Measurements from ENCODE around the gene KSR1.

Gene KSR1

GRCh38 chr17:27605409-27605808, 149.2 kb downstream of the KSR1 start:
- Histone ChIP-seq H3K4me1 (ENCODE audit: control insufficient read depth in 1 of 2, insufficient read depth in 2 of 2, low read length in 2 of 2) (peaks cover 0 to 3% of the 10 kb centered on the region in 2 donors), H3K9me3 (ENCODE audit: control insufficient read depth in 1 of 2, low read length in 2 of 2) (no peaks in the 10 kb centered on the region), H3K36me3 (ENCODE audit: control insufficient read depth in 1 of 2, insufficient read depth in 2 of 2, low read length in 2 of 2) (peaks cover 25 to 55% of the 10 kb centered on the region in 2 donors), H3K27me3 (ENCODE audit: low read depth, low read length) (no peaks in the 10 kb centered on the region), H3K27ac (ENCODE audit: low read length) (no peak overlapping the region), H3K4me3 (ENCODE audit: low read depth in 1 of 2, low read length in 2 of 2) (no peak overlapping the region)

- Histone ChIP-seq H3K4me3 (ENCODE audit: low read depth in 1 of 2, low read length in 2 of 2) (no peak overlapping the region), H3K36me3 (ENCODE audit: control insufficient read depth in 1 of 2, insufficient read depth in 2 of 2, low read length in 2 of 2) (peaks cover 31 to 70% of the 10 kb centered on the region in 2 donors), H3K9me3 (ENCODE audit: control insufficient read depth in 1 of 2, low read length in 2 of 2) (no peaks in the 10 kb centered on the region), H3K27ac (ENCODE audit: low read length) (no peak overlapping the region), H3K4me1 (ENCODE audit: control insufficient read depth in 1 of 2, insufficient read depth in 2 of 2, low read length in 2 of 2) (no peaks in the 10 kb centered on the region), H3K27me3 (ENCODE audit: low read depth, low read length) (no peaks in the 10 kb centered on the region)
Measured at GRCh38 chr17:27607521-27608091, 151.4 kb downstream of the KSR1 start.

GRCh38 chr17:27608328-27609230, 152.3 kb downstream of the KSR1 start:
- Histone ChIP-seq H3K4me3 (ENCODE audit: low read depth in 1 of 2, low read length in 2 of 2) (no peak overlapping the region), H3K36me3 (ENCODE audit: control insufficient read depth in 1 of 2, insufficient read depth in 2 of 2, low read length in 2 of 2) (peaks cover 36 to 78% of the 10 kb centered on the region in 2 donors), H3K27ac (ENCODE audit: low read length) (no peak overlapping the region), H3K27me3 (ENCODE audit: low read depth, low read length) (no peaks in the 10 kb centered on the region), H3K9me3 (ENCODE audit: control insufficient read depth in 1 of 2, low read length in 2 of 2) (no peaks in the 10 kb centered on the region), H3K4me1 (ENCODE audit: control insufficient read depth in 1 of 2, insufficient read depth in 2 of 2, low read length in 2 of 2) (no peaks in the 10 kb centered on the region)

- H3K27ac ChIP-seq (ENCODE audit: low read length): no peak overlapping the region
- H3K9me3 ChIP-seq (ENCODE audit: control insufficient read depth in 1 of 2, low read length in 2 of 2): no peaks in the 10 kb centered on the region
- no peaks in the 10 kb centered on the region for H3K27me3 ChIP-seq (ENCODE audit: low read depth, low read length)
- peaks cover 38 to 73% of the 10 kb centered on the region in 2 donors for H3K36me3 ChIP-seq (ENCODE audit: control insufficient read depth in 1 of 2, insufficient read depth in 2 of 2, low read length in 2 of 2)
- no peaks in the 10 kb centered on the region for H3K4me1 ChIP-seq (ENCODE audit: control insufficient read depth in 1 of 2, insufficient read depth in 2 of 2, low read length in 2 of 2)
- H3K4me3 ChIP-seq (ENCODE audit: low read depth in 1 of 2, low read length in 2 of 2): no peak overlapping the region
Measured at GRCh38 chr17:27609611-27610303, 153.5 kb downstream of the KSR1 start.

GRCh38 chr17:27610304-27610677, 154.0 kb downstream of the KSR1 start:
- Histone ChIP-seq H3K36me3 (ENCODE audit: control insufficient read depth in 1 of 2, insufficient read depth in 2 of 2, low read length in 2 of 2) (peaks cover 40 to 68% of the 10 kb centered on the region in 2 donors), H3K27ac (ENCODE audit: low read length) (no peak overlapping the region), H3K4me3 (ENCODE audit: low read depth in 1 of 2, low read length in 2 of 2) (no peak overlapping the region), H3K4me1 (ENCODE audit: control insufficient read depth in 1 of 2, insufficient read depth in 2 of 2, low read length in 2 of 2) (no peaks in the 10 kb centered on the region), H3K9me3 (ENCODE audit: control insufficient read depth in 1 of 2, low read length in 2 of 2) (no peaks in the 10 kb centered on the region), H3K27me3 (ENCODE audit: low read depth, low read length) (no peaks in the 10 kb centered on the region)

- H3K4me3 ChIP-seq (ENCODE audit: low read depth in 1 of 2, low read length in 2 of 2): no peak overlapping the region
- H3K9me3 ChIP-seq (ENCODE audit: control insufficient read depth in 1 of 2, low read length in 2 of 2): no peaks in the 10 kb centered on the region
- H3K36me3 ChIP-seq (ENCODE audit: control insufficient read depth in 1 of 2, insufficient read depth in 2 of 2, low read length in 2 of 2): peaks cover 46 to 64% of the 10 kb centered on the region in 2 donors
- no peaks in the 10 kb centered on the region for H3K27me3 ChIP-seq (ENCODE audit: low read depth, low read length)
- H3K27ac ChIP-seq (ENCODE audit: low read length): no peak overlapping the region
- H3K4me1 ChIP-seq (ENCODE audit: control insufficient read depth in 1 of 2, insufficient read depth in 2 of 2, low read length in 2 of 2): no peaks in the 10 kb centered on the region
Measured at GRCh38 chr17:27612160-27612770, 156.0 kb downstream of the KSR1 start.

- H3K4me3 ChIP-seq (ENCODE audit: low read depth in 1 of 2, low read length in 2 of 2): no peak overlapping the region
- no peaks in the 10 kb centered on the region for H3K4me1 ChIP-seq (ENCODE audit: control insufficient read depth in 1 of 2, insufficient read depth in 2 of 2, low read length in 2 of 2)
- no peaks in the 10 kb centered on the region for H3K27me3 ChIP-seq (ENCODE audit: low read depth, low read length)
- peaks cover 47 to 64% of the 10 kb centered on the region in 2 donors for H3K36me3 ChIP-seq (ENCODE audit: control insufficient read depth in 1 of 2, insufficient read depth in 2 of 2, low read length in 2 of 2)
- H3K27ac ChIP-seq (ENCODE audit: low read length): no peak overlapping the region
- no peaks in the 10 kb centered on the region for H3K9me3 ChIP-seq (ENCODE audit: control insufficient read depth in 1 of 2, low read length in 2 of 2)
Measured at GRCh38 chr17:27613433-27613832, 157.2 kb downstream of the KSR1 start.

- Histone ChIP-seq H3K9me3 (ENCODE audit: control insufficient read depth in 1 of 2, low read length in 2 of 2) (no peaks in the 10 kb centered on the region), H3K36me3 (ENCODE audit: control insufficient read depth in 1 of 2, insufficient read depth in 2 of 2, low read length in 2 of 2) (peaks cover 44 to 66% of the 10 kb centered on the region in 2 donors), H3K4me1 (ENCODE audit: control insufficient read depth in 1 of 2, insufficient read depth in 2 of 2, low read length in 2 of 2) (no peaks in the 10 kb centered on the region), H3K27me3 (ENCODE audit: low read depth, low read length) (no peaks in the 10 kb centered on the region), H3K27ac (ENCODE audit: low read length) (no peak overlapping the region), H3K4me3 (ENCODE audit: low read depth in 1 of 2, low read length in 2 of 2) (no peak overlapping the region)
Measured at GRCh38 chr17:27615121-27615520, 158.9 kb downstream of the KSR1 start.

GRCh38 chr17:27616414-27616813, 160.2 kb downstream of the KSR1 start:
- Histone ChIP-seq H3K9me3 (ENCODE audit: control insufficient read depth in 1 of 2, low read length in 2 of 2) (no peaks in the 10 kb centered on the region), H3K27ac (ENCODE audit: low read length) (no peak overlapping the region), H3K4me1 (ENCODE audit: control insufficient read depth in 1 of 2, insufficient read depth in 2 of 2, low read length in 2 of 2) (no peaks in the 10 kb centered on the region), H3K4me3 (ENCODE audit: low read depth in 1 of 2, low read length in 2 of 2) (no peak overlapping the region), H3K36me3 (ENCODE audit: control insufficient read depth in 1 of 2, insufficient read depth in 2 of 2, low read length in 2 of 2) (peaks cover 55 to 68% of the 10 kb centered on the region in 2 donors), H3K27me3 (ENCODE audit: low read depth, low read length) (no peaks in the 10 kb centered on the region)

GRCh38 chr17:27618417-27618816, 162.2 kb downstream of the KSR1 start:
- no peak overlapping the region for H3K27ac ChIP-seq (ENCODE audit: low read length)
- H3K4me1 ChIP-seq (ENCODE audit: control insufficient read depth in 1 of 2, insufficient read depth in 2 of 2, low read length in 2 of 2): no peaks in the 10 kb centered on the region
- H3K9me3 ChIP-seq (ENCODE audit: control insufficient read depth in 1 of 2, low read length in 2 of 2): no peaks in the 10 kb centered on the region
- no peak overlapping the region for H3K4me3 ChIP-seq (ENCODE audit: low read depth in 1 of 2, low read length in 2 of 2)
- H3K36me3 ChIP-seq (ENCODE audit: control insufficient read depth in 1 of 2, insufficient read depth in 2 of 2, low read length in 2 of 2): peaks cover 64 to 74% of the 10 kb centered on the region in 2 donors
- no peaks in the 10 kb centered on the region for H3K27me3 ChIP-seq (ENCODE audit: low read depth, low read length)

- Histone ChIP-seq H3K36me3 (ENCODE audit: control insufficient read depth in 1 of 2, insufficient read depth in 2 of 2, low read length in 2 of 2) (peaks cover 64 to 83% of the 10 kb centered on the region in 2 donors), H3K4me1 (ENCODE audit: control insufficient read depth in 1 of 2, insufficient read depth in 2 of 2, low read length in 2 of 2) (no peaks in the 10 kb centered on the region), H3K27me3 (ENCODE audit: low read depth, low read length) (no peaks in the 10 kb centered on the region), H3K27ac (ENCODE audit: low read length) (no peak overlapping the region), H3K4me3 (ENCODE audit: low read depth in 1 of 2, low read length in 2 of 2) (no peak overlapping the region), H3K9me3 (ENCODE audit: control insufficient read depth in 1 of 2, low read length in 2 of 2) (no peaks in the 10 kb centered on the region)
Measured at GRCh38 chr17:27620721-27621120, 164.5 kb downstream of the KSR1 start.
